Left forelimb (tissue), 1 donor: ENCODE data around the gene MICALL2.
A peak's percentile ranks its signal among the peaks of the same experiment; 100 is the strongest.

Experiments
- DNase-seq: peaks from one replicate; pipeline ENCODE4 v3.0.0-alpha.2; 2018; ENCODE audit warnings: low spot score

Gene MICALL2

GRCh38 chr7:1468203-1468602 lies 8.9 kb upstream of the MICALL2 start:
- no peak for DNase-seq

GRCh38 chr7:1466524-1467271 lies 7.4 kb upstream of the MICALL2 start:
- peak; percentile 83 for DNase-seq

- no peak for DNase-seq
These were observed 5.4 kb upstream of the MICALL2 start for GRCh38 chr7:1464694-1465093.

- no peak for DNase-seq
These were observed 4.5 kb upstream of the MICALL2 start for GRCh38 chr7:1463676-1464223.

GRCh38 chr7:1461646-1462375 lies 2.5 kb upstream of the MICALL2 start:
- no peak for DNase-seq

- no peak for DNase-seq
These were observed 1.8 kb upstream of the MICALL2 start for GRCh38 chr7:1460821-1461645.

- no peak for DNase-seq
These were observed 900 bp upstream of the MICALL2 start for GRCh38 chr7:1459920-1460820.

GRCh38 chr7:1459512-1459892 lies 232 bp upstream of the MICALL2 start:
- peak; percentile 100 for DNase-seq

GRCh38 chr7:1457949-1458682 lies 1.2 kb downstream of the MICALL2 start:
- DNase-seq = no peak

GRCh38 chr7:1457059-1457948 lies 2.0 kb downstream of the MICALL2 start:
- no peak for DNase-seq

- no peak for DNase-seq
These were observed 3.3 kb downstream of the MICALL2 start for GRCh38 chr7:1455955-1456354.

- no peak for DNase-seq
These were observed 3.9 kb downstream of the MICALL2 start for GRCh38 chr7:1455241-1455939.

GRCh38 chr7:1454542-1454941 lies 4.7 kb downstream of the MICALL2 start:
- DNase-seq = no peak

GRCh38 chr7:1452205-1452604 lies 7.1 kb downstream of the MICALL2 start:
- no peak for DNase-seq

- DNase-seq = no peak
These were observed 8.3 kb downstream of the MICALL2 start for GRCh38 chr7:1450987-1451386.

- no peak for DNase-seq
These were observed 8.8 kb downstream of the MICALL2 start for GRCh38 chr7:1450431-1450830.

GRCh38 chr7:1449951-1450350 lies 9.3 kb downstream of the MICALL2 start:
- DNase-seq = no peak

- DNase-seq = no peak
These were observed 9.8 kb downstream of the MICALL2 start for GRCh38 chr7:1449501-1449900.

GRCh38 chr7:1448958-1449357 lies 10.3 kb downstream of the MICALL2 start:
- no peak for DNase-seq
